ENCODE data around the gene PRM1. TPM values are rescaled to one million over a fixed set of nuclear protein-coding genes. Genes with fewer than 3 reads are reported as not detected.

PRM1 gene
- total and polyA plus RNA-seq, 2 experiments from 2014 or later = not detected

- 96% methylated on average over 15 of the region's 15 CpGs for WGBS (ENCODE audit: low lambda C conversion rate, missing lambda C conversion rate)
These were observed 42.6 kb downstream of the PRM1 start for GRCh38 chr16:11238272-11239202.

DNA sequence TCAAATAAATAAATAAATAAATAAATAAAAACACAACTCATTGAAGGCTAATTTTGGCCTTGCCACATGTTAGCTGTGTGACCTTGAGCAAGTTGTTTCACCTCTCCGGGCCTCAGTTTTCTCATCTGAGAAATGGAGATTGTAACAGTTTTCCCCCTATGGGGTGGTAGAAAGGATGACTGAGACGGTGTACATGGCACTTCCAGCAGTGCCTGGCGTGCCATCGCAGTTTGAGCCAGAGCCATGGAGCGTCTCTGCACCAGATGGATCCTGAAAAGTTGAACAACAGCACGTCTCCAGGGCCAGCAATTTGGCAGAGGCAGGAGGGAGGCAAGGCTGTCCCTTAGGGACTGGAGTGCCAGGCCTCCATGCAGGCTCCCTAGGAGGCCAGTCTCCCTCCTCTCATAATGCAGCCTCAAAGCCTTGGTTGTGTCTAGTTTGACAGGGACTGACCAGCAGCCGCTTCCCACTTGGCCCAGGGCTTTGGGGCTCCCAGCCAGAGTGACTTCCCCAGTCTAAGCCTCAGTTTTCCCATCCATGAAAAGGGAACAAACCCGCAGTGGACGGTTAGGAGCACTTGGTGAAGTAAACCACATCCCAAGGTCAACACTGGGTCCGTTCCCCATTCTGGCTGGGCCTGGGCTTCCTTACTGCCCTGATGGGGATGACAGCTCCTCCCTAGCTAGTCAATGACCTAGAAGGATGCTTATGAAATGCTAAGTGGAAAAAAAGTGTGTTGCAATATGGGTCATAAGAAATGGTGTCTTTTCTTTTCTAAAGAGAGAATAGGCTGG is 44.5 kb downstream of the PRM1 start:
- no peak for TF ChIP-seq EZH2 (IDR thresholded peaks at IDR 0.05; ENCODE audit: borderline replicate concordance)
- H3K4me2 ChIP-seq = no peak overlapping the region
- H3K9me2 ChIP-seq (replicated peaks; ENCODE audit: insufficient read depth) = no peaks in the 10 kb centered on the region
- H3K27me3 ChIP-seq = no peaks in the 10 kb centered on the region
- no peaks in the 10 kb centered on the region for H3K9me3 ChIP-seq (ENCODE audit: low read depth)
- no peak overlapping the region for H3K4me3 ChIP-seq
- no peaks in the 10 kb centered on the region for H4K20me1 ChIP-seq (ENCODE audit: insufficient read depth, poor library complexity, severe bottlenecking)
- H2AFZ ChIP-seq = no peak overlapping the region
- no peaks in the 10 kb centered on the region for H3K36me3 ChIP-seq (replicated peaks; ENCODE audit: insufficient read depth, low read depth)
- no peaks in the 10 kb centered on the region for H3K4me1 ChIP-seq (ENCODE audit: insufficient read depth)
- WGBS (ENCODE audit: low lambda C conversion rate, missing lambda C conversion rate) = 86% methylated on average over 10 of the region's 10 CpGs
- no peaks in the 10 kb centered on the region for H3K79me2 ChIP-seq
- DNase-seq (ENCODE audit: low spot score) = no peak
- no peak overlapping the region for H3K27ac ChIP-seq

More at GRCh38 chr16:11238272-11239202, 42.6 kb downstream of the PRM1 start:
- H3K4me1 ChIP-seq (ENCODE audit: insufficient read depth) = no peaks in the 10 kb centered on the region
- H3K36me3 ChIP-seq (replicated peaks; ENCODE audit: insufficient read depth, low read depth) = no peaks in the 10 kb centered on the region
- DNase-seq (ENCODE audit: low spot score) = no peak
- TF ChIP-seq CTCF (IDR thresholded peaks at IDR 0.05; ENCODE audit: poor library complexity) = no peak
- TF ChIP-seq EZH2phosphoT487 (IDR thresholded peaks at IDR 0.05; ENCODE audit: low read depth, severe bottlenecking, unreplicated experiment) = no peak
- TF ChIP-seq EZH2 (IDR thresholded peaks at IDR 0.05; ENCODE audit: borderline replicate concordance) = no peak
- H2AFZ ChIP-seq = no peak overlapping the region
- no peaks in the 10 kb centered on the region for H3K9me3 ChIP-seq (ENCODE audit: low read depth)
- no peaks in the 10 kb centered on the region for H4K20me1 ChIP-seq (ENCODE audit: insufficient read depth, poor library complexity, severe bottlenecking)
- no peak overlapping the region for H3K27ac ChIP-seq
- no peaks in the 10 kb centered on the region for H3K27me3 ChIP-seq
- H3K9me2 ChIP-seq (replicated peaks; ENCODE audit: insufficient read depth) = no peaks in the 10 kb centered on the region
- no peak overlapping the region for H3K4me3 ChIP-seq
- H3K4me2 ChIP-seq = no peak overlapping the region
- no peaks in the 10 kb centered on the region for H3K79me2 ChIP-seq

DNA sequence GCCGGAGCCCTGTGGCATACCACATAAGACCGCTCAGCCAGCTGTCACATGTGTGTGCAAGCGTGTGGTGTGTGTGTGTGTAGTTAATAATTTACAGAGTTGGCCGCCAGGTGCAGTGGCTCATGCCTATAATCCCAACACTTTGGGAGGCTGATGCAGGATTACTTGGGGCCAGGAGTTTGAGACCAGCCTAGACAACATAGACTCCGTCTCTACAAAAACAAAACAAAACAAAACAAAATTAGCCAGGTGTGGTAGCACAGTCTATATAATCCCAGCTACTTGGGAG is 45.5 kb downstream of the PRM1 start:
- Histone ChIP-seq H3K27ac (no peak overlapping the region), H3K36me3 (replicated peaks; ENCODE audit: insufficient read depth, low read depth) (no peaks in the 10 kb centered on the region), H3K9me3 (ENCODE audit: low read depth) (no peaks in the 10 kb centered on the region), H2AFZ (no peak overlapping the region), H4K20me1 (ENCODE audit: insufficient read depth, poor library complexity, severe bottlenecking) (no peaks in the 10 kb centered on the region), H3K9me2 (replicated peaks; ENCODE audit: insufficient read depth) (no peaks in the 10 kb centered on the region), H3K4me2 (no peak overlapping the region), H3K4me3 (no peak overlapping the region), H3K79me2 (no peaks in the 10 kb centered on the region), H3K27me3 (no peaks in the 10 kb centered on the region), H3K4me1 (ENCODE audit: insufficient read depth) (no peaks in the 10 kb centered on the region)
- no peak for DNase-seq (ENCODE audit: low spot score)
- TF ChIP-seq EZH2phosphoT487 (IDR thresholded peaks at IDR 0.05; ENCODE audit: low read depth, severe bottlenecking, unreplicated experiment) (no peak), EZH2 (IDR thresholded peaks at IDR 0.05; ENCODE audit: borderline replicate concordance) (no peak), CTCF (IDR thresholded peaks at IDR 0.05; ENCODE audit: poor library complexity) (no peak)
- WGBS (ENCODE audit: low lambda C conversion rate, missing lambda C conversion rate) = 96% methylated on average over 5 of the region's 5 CpGs

All from hepatocyte (in vitro differentiated cells).